Measurements from ENCODE around the gene GMPS.

GRCh38 chr3:155847993-155848392, 22.5 kb upstream of the GMPS start:
- TF ChIP-seq POLR2AphosphoS5 (IDR thresholded peaks at IDR 0.05) (no peak), CTCF (IDR thresholded peaks at IDR 0.05) (no peak)

Measured in esophagus muscularis mucosa (tissue), 3 donors.